A673 (cell line): Measurements from ENCODE around the gene CDAN1. TPM values are rescaled to one million over a fixed set of nuclear protein-coding genes. Genes with fewer than 3 reads are reported as not detected.
"Not testable (repeated sequence)": the region's sequence is repeated elsewhere in the genome, so short reads cannot be mapped to it uniquely, and the experiment has no call there.

Source experiments
- BruUV-seq: library from RNA; stranded (reverse); fragments of 400-500 nt; replicated peaks from 2 replicates; lab custom pipeline; 2021; lab: Mats Ljungman, UMichigan
- CTCF ChIA-PET: fragments of 300-600 bp; sonication (Branson Sonifier 250); formaldehyde crosslinking; loops from one replicate; lab custom pipeline; 2022; ENCODE audit warnings: antibody characterized with exemption; lab: Charles Lee
- POLR2A ChIA-PET: fragments of 300-600 bp; sonication (Branson Sonifier 250); formaldehyde crosslinking; loops from one replicate; lab custom pipeline; 2022; ENCODE audit warnings: antibody characterized with exemption; ENCODE audit not compliant: low non-redundant PET; lab: Charles Lee
- DNase-seq: peaks from one replicate; pipeline ENCODE4 v3.0.0-alpha.2; 2015; ENCODE audit warnings: low spot score
- H3K27ac ChIP-seq: fragments of 200-600 bp; sonication (generic); 2 replicates; pipeline ENCODE4 v1.5.1; 2016; ENCODE audit warnings: mixed run types, low read depth, mild to moderate bottlenecking, mixed read lengths, antibody characterized with exemption, low read length; ENCODE audit not compliant: poor library complexity, severe bottlenecking
- H3K27me3 ChIP-seq: fragments of 200-600 bp; sonication (generic); replicated peaks from 2 replicates; pipeline ENCODE4 v1.6.1; 2017; ENCODE audit warnings: mixed run types, low read depth, mild to moderate bottlenecking, mixed read lengths, antibody characterized with exemption, low read length; ENCODE audit not compliant: insufficient read depth, poor library complexity
- H3K36me3 ChIP-seq: fragments of 200-600 bp; sonication (generic); 2 replicates; pipeline ENCODE4 v1.6.1; 2016; ENCODE audit warnings: mixed run types, mild to moderate bottlenecking, mixed read lengths, antibody characterized with exemption, low read length; ENCODE audit not compliant: insufficient read depth, poor library complexity, severe bottlenecking
- H3K4me1 ChIP-seq: fragments of 200-600 bp; sonication (generic); 2 replicates; pipeline ENCODE4 v1.6.1; 2017; ENCODE audit warnings: mixed run types, mild to moderate bottlenecking, mixed read lengths, antibody characterized with exemption, low read length; ENCODE audit not compliant: insufficient read depth, poor library complexity, severe bottlenecking
- H3K4me3 ChIP-seq: fragments of 200-600 bp; sonication (generic); 2 replicates; pipeline ENCODE4 v1.5.1; 2016; ENCODE audit warnings: low read depth, mixed run types, mild to moderate bottlenecking, mixed read lengths, low read length; ENCODE audit not compliant: poor library complexity, severe bottlenecking
- H3K9me3 ChIP-seq: fragments of 200-600 bp; sonication (generic); 2 replicates; pipeline ENCODE4 v1.6.1; 2016; ENCODE audit warnings: mixed run types, low read depth, mild to moderate bottlenecking, mixed read lengths, antibody characterized with exemption, low read length; ENCODE audit not compliant: poor library complexity, severe bottlenecking
- EZH2 ChIP-seq: fragments of 200-600 bp; sonication (generic); IDR thresholded peaks from 2 replicates; pipeline ENCODE4 v1.6.1; 2017; ENCODE audit warnings: borderline replicate concordance, low read depth, mild to moderate bottlenecking, mixed read lengths, antibody characterized with exemption, low read length; ENCODE audit not compliant: poor library complexity, severe bottlenecking
- intact Hi-C: fragments of 100-400 bp; cut with micrococcal nuclease; formaldehyde crosslinking; loops from one replicate; pipeline ENCODE4 v1.10.0; 2022; ENCODE audit not compliant: unreplicated experiment
- total RNA-seq: library from RNA; stranded (reverse); gene quantifications from 2 replicates; pipeline ENCODE4 v1.2.3, GENCODE V29; 2021
- TF ChIP-seq, protein P1 (sequence below): fragments of 300-800, 200-600 bp; sonication (generic); conservative IDR thresholded peaks from 2 replicates; pipeline ENCODE4 v1.5.1; 2017; ENCODE audit warnings: low read depth, mild to moderate bottlenecking, antibody characterized with exemption, low read length, moderate library complexity, mixed read lengths

CDAN1 gene
- total RNA-seq, 1 experiment from 2014 or later: 29.5 TPM

DNA sequence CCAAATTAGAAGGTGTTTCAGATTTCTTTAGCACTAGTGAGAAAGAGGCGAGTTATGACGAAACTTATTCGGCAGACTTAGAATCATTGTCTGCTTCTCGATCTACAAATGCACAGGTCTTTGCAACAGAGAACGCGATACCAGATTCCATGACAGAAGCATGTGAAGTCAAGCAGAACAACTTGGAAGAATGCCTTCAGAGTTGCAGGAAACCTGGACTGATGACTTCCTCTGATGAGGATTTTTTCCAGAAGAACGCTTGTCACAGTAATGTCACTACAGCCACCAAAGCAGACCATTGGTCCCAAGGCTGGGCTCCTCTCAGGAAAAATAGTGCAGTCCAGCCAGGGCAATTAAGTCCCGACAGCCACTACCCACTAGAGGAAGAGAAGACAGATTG lies 50.6 kb downstream of the CDAN1 start:
- no peak for DNase-seq
- no peaks in the 10 kb centered on the region for H3K27me3 ChIP-seq
- H3K4me1 ChIP-seq: no peaks in the 10 kb centered on the region
- H3K27ac ChIP-seq: no peak overlapping the region
- no peak overlapping the region for H3K4me3 ChIP-seq
- intact Hi-C loops: no loop called here
- BruUV-seq: no TSS peak
- no peak for TF ChIP-seq EZH2
- TF ChIP-seq, protein P1, sequence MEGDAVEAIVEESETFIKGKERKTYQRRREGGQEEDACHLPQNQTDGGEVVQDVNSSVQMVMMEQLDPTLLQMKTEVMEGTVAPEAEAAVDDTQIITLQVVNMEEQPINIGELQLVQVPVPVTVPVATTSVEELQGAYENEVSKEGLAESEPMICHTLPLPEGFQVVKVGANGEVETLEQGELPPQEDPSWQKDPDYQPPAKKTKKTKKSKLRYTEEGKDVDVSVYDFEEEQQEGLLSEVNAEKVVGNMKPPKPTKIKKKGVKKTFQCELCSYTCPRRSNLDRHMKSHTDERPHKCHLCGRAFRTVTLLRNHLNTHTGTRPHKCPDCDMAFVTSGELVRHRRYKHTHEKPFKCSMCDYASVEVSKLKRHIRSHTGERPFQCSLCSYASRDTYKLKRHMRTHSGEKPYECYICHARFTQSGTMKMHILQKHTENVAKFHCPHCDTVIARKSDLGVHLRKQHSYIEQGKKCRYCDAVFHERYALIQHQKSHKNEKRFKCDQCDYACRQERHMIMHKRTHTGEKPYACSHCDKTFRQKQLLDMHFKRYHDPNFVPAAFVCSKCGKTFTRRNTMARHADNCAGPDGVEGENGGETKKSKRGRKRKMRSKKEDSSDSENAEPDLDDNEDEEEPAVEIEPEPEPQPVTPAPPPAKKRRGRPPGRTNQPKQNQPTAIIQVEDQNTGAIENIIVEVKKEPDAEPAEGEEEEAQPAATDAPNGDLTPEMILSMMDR: no peak
- ChIA-PET CTCF (no interaction called here), POLR2A (no interaction called here)
- H3K9me3 ChIP-seq: no peaks in the 10 kb centered on the region
- H3K36me3 ChIP-seq: peaks cover 18% of the 10 kb centered on the region

DNA sequence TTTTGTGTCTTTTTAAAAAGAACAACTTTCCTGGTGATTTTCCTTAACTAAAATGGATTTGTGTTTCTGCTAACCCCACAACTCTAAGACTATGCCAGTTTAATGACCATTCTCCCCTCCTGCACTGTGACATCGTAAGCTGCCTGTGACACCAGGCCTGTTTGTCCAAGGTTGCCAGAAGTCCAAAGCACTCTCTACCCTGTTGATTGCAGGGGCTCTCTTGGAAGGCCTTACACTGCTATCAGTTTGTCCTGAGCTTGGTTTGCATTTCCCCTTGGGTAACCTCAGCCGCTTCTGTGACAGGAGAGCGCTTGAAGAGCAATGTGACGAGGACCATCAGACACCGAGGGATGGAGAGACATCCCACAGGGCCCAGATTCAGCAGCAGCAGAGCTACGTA lies 55.8 kb downstream of the CDAN1 start:
- CTCF ChIA-PET: no interaction called here
- TF ChIP-seq, protein P1: no peak
- no peak for TF ChIP-seq EZH2
- no TSS peak for BruUV-seq

DNA sequence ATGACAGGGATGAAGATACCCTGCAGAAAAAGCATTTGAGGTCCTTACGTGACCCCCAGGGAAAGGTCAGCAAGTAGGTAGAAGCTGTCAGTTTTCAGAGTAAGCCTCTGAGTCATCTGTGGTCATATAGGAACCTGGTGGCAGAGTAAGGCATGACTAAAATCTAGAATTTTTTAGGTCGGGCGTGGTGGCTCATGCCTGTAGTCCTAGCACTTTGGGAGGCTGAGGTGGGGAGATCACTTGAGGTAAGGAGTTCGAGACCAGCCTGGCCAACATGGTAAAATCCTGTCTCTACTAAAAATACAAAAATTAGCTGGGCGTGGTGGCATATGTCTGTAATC lies 56.8 kb downstream of the CDAN1 start:
- intact Hi-C loops, H3K27me3 ChIP-seq, H3K9me3 ChIP-seq, POLR2A ChIA-PET, H3K4me1 ChIP-seq, CTCF ChIA-PET, DNase-seq, H3K27ac ChIP-seq, BruUV-seq, H3K4me3 ChIP-seq: not testable (repeated sequence)
- H3K36me3 ChIP-seq: peaks cover 22% of the 10 kb centered on the region

More for the DNA sequence above, 55.8 kb downstream of the CDAN1 start:
- no peaks in the 10 kb centered on the region for H3K27me3 ChIP-seq
- no peak overlapping the region for H3K27ac ChIP-seq
- no peaks in the 10 kb centered on the region for H3K9me3 ChIP-seq
- peaks cover 18% of the 10 kb centered on the region for H3K36me3 ChIP-seq
- H3K4me3 ChIP-seq: no peak overlapping the region
- POLR2A ChIA-PET: no interaction called here
- no peak for DNase-seq
- intact Hi-C loops: no loop called here
- no peaks in the 10 kb centered on the region for H3K4me1 ChIP-seq
